Measurements from ENCODE around the gene AHDC1.
A peak's percentile ranks its signal among the peaks of the same experiment; 100 is the strongest.

Gene AHDC1

DNA sequence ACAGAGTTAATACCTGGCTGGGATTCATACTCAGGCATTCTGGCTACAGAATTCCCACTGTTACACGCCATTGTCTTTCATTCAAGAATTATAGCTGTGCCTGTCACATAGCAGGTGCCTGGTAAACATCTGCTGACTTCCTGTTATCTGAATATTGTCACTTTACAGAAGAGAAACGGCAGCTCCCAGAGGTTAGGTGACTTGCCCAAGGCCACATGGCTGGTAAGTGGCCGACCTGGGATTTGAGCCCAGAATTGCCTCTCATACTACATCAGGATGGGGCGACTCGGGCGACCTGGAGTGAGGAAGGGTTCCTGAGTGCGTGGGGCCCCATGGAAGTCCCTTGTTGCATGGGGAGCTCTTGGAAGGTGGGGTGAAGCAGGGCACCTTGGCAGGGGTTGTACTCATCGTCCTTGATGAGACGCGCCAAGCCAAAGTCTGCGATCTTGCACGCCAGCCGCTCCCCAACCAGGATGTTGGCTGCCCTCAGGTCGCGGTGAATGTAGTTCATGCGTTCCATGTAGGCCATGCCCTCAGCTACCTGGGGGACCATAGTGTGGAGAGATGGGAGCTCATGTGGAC lies 10.2 kb upstream of the AHDC1 start:
- DNase-seq: no peak

GRCh38 chr1:27612718-27613117 lies 8.8 kb upstream of the AHDC1 start:
- no peak for DNase-seq

- no peak for DNase-seq
Measured at GRCh38 chr1:27611450-27611849, 7.5 kb upstream of the AHDC1 start.

GRCh38 chr1:27609618-27610240 lies 5.8 kb upstream of the AHDC1 start:
- DNase-seq: no peak

GRCh38 chr1:27609210-27609555 lies 5.2 kb upstream of the AHDC1 start:
- no peak for DNase-seq

DNA sequence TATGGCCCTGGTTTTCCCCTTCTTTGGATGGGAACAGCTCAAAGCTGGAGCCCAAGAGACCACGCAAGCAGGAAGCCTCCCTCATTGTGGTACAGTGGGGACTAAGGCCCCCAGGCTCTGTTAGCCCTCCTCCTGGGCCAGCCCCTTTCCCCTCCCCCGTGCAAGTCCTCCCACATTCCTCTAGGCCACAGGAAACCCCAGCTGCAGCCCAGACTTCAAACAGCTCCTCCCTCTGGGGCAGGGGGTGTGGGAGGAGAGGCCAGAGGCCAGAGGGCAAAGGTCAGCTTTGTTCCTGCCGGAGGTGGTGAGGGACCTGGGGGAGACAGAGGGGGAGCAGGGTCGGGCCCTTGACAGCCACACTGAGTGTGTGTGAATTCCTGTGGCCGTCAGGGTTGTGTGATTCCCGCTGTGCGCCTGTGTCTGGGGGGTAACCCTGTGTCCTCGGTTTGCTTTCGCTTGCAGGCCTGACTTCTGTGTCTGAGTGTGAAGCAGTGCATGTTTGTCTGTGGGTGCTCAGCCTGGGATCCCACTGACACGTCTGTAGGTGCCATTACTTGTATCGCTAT lies 3.4 kb upstream of the AHDC1 start:
- no peak for DNase-seq

DNA sequence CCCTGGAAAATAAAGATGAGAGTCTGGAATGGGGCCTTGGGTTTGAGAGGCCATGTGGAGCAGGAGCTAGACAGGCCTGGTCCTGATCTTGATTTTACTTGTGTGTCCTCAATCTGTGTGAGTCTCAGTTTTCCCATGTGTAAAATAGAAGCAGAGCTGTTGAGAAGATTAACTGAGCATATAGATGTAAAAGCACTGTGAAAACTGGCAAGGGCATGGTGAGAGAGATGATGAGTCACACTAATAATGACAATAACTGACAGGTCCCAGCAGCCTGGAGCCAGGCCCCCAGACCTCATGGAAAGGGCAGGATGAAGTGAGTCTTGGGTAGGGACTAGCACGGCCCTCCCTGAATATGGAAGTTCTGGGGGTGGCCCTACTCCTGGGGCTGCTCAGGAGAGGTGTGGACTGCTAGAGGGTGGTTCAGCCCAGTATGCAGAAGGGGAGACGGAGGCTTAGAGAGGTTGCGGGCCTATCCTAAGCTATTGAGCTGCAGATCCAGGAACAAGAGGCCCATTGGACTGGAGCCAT lies 2.8 kb upstream of the AHDC1 start:
- DNase-seq: no peak

DNA sequence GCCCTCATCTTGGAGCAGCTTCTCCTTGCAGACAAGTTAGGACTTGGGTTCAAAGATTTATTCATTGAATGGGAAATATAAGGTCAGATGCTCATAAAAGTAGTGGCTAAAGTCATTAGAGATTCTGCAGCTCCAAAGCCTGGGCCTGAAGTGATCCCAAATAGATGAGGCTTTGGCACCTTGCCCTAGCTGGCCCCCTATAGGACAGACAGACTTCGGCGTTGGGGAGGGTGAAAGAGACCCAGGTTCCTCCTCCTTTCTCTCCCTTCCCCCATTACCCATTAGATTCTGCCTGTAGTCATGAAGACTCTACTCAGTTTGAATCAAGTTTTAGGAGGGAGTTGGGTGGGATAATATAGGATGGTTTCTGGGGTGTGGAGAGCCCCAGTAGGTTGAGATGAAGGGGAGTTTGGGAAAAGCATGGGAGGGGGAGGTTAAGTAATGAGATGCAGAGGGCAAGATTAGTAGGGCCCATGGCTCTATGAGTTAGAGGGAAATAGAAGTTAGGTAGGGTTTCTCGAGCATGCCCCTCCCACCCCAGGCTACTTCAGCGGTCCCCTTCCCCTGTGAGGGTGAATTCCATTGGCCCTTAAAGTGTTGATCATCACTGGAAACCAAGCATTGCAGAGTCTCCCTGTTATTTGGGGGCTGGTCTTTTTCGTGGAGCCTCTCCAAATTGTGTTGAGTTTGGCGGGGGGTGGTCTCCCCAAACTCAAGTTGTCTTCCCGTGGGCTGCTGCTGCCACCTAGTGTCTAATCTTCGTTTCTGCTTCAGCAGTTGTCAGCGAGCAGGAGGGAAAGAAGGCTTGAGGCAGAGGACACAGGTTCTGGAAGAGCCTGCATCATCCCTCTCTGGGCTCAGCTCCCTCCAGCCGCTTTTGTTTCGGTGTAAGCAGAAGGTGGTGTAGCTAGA lies 2.1 kb upstream of the AHDC1 start:
- DNase-seq: peak; percentile 18 to 22

DNA sequence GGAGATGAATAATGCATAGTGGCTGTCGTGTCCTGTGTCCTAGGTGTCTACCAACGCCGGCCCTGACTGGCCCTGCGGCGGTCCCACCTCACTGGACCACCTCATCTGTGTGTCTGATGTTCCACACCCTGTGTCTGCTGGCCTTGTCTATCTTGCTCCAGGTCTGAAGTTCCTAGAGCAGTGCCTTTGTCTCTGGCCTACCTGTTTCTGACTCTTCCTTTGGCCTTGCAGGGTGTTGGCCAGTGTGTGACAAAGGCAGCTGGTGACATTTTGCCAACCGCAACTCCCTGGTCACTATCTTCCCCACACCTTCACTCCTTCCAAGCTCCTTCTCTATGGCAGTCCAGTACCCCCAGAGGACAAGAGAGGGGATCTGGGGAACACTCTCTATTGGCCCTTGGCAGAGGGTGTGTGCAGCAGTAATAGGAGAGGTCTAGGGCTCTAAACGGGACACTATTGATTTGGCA lies 1.4 kb upstream of the AHDC1 start:
- DNase-seq: no peak

- no peak for DNase-seq
Measured at GRCh38 chr1:27604579-27605299, 795 bp upstream of the AHDC1 start.

DNA sequence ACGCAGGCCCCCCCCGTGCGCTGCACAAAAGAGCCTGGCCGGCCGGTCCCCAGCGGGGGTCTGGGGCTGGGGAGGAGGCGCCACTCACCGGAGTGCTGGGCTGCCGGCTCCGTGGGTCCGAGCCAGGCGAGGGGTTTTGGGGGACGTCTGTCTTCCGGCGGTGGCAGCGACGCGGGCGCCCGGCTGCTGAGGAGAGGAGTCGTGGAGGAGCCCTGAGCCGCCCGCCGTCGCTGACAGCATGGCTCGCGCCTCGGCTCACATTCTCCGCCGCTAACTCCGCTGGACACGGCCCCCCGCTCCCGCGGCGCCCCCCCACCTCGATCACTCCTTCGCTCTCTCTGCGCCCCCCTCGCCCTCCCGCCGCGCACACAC lies 649 bp downstream of the AHDC1 start:
- no peak for DNase-seq

DNA sequence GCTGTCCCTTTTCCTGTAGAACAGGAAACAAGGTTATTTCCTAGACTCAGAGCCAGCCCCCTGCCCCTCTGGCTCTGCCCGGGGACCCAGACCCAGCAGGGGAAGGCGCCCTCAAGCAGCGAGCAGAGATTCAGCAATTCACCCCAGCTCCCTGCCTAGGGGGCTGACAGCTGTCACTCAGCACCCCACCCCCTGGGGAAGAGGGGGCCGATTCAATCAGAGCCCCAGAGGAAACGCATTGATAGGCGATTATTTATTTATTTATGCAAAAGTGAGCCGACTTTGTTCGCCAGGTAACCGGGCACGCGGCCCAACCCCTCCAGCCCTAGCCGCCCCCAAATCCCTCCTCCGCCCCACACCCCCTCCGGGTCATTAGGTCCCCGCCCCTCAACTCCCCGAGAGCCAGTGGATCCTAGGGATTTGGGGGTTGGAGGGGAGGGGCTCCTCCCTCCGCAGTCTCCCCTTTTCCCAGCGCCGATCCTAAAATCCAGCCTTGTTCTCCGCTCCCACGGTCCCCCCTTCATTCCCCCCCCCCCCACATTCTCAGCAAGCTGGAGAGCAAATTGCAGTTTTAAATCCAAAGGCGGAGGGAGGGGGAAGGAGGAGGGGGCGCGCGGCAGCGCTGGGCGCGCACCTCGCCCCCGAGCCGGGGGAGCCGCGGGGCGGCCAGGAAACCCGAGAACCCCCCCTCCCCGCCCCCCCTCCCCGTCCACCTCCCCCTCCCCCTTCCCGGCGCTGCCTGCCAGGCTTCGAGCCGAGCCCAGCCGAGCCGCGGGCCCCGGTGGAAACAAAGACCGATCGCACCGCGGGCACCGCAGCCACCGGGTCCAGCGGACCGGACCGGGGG lies 1.3 kb downstream of the AHDC1 start:
- DNase-seq: no peak

DNA sequence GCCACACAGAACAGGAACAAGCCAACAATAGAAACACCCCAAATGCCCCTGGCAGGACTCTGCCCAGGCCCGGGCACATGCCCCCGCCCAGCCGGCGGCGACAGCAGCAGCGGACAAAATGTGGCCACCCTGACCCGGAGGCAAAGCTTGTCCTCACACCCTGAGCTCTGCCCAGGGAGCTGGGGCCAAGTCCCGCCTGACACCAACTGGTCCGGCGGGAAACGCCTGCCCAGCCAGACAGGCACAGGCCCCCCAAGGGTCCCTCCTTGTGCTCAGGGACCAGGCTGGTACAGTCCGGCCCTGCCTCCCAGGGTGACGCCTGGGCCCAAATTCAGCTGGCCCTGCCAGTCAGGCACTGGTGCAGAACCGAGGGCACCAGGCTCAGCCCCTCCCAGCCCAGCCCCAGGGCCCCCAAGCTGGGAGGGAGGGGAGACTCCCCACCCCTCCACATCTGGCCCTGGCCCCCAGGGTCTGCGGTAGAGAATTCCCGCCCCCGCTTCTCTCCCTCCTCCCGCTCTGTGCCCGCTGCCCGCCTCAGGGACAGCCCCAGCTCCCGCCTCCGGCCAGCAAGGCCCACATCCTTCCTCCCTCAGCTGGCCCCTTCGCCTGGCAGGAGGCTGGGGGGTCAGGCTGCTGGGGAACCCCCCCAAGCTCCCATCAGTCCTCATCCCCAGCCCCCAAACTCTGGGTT lies 2.0 kb downstream of the AHDC1 start:
- DNase-seq: no peak

DNA sequence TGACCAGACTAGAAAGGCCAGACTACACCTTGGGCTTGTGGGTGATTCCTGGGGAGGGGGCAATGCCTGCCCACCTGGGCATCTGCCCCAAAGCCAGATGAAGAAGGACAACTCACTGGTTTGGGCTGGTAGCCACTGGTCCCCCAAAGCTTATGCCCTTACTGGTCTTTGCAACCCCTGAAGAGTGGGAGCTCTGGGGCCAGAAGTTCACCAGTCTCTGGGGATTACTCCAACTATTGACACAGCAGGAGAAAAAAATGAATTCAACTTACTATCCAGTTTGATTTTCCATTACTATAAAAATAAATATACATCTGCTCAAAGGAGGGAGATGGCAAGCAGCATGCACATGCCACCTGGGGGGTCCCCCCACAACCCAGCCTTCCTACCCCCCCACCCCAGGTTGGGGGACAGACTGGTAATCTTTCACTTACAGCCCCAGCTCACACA lies 2.6 kb downstream of the AHDC1 start:
- no peak for DNase-seq

- DNase-seq: peak in 1 of 2 experiments; percentile 9
Measured at GRCh38 chr1:27600498-27601175, 3.3 kb downstream of the AHDC1 start.

DNA sequence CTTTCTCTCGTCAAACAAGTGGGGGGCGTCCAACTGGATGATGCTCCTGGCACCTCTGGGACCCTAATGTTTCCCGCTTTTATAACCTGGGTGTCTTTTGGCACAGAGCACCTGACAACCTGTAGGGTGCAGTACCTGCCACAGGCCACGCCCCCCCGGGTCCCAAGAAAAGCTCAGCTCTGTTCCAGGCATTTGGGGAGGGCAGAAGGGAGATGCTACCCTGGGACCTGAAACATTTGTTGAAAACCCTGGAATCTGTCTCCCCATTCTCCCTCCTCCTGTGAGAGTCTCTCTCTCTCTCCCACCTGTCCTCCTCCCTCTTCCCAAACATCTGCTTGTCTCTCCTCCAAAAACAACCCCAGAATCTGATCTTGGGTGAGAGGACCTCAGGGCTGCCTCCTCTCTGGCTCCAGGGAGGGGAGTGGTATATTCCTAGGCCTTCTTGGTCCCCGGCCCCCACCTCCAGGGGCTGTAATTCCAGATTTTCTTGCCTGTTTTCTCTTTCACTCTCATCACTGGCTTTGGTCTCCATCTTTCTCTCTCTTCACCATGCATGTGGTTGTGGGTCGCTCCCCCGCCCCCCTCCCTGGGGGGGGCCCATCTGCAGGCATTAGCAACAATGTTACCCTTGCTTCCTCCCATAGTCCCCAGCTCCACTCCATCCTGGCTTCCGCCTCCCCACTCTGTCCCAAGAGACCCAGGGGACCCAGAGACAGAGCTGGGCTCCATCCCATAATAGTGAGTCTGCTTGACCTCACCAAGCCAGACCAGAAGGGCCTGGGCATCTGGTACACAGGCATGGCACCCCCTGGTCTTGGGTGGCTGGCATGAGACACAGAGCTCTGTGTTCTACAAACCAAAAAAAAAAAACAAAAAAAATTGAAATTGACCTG lies 4.1 kb downstream of the AHDC1 start:
- no peak for DNase-seq

DNA sequence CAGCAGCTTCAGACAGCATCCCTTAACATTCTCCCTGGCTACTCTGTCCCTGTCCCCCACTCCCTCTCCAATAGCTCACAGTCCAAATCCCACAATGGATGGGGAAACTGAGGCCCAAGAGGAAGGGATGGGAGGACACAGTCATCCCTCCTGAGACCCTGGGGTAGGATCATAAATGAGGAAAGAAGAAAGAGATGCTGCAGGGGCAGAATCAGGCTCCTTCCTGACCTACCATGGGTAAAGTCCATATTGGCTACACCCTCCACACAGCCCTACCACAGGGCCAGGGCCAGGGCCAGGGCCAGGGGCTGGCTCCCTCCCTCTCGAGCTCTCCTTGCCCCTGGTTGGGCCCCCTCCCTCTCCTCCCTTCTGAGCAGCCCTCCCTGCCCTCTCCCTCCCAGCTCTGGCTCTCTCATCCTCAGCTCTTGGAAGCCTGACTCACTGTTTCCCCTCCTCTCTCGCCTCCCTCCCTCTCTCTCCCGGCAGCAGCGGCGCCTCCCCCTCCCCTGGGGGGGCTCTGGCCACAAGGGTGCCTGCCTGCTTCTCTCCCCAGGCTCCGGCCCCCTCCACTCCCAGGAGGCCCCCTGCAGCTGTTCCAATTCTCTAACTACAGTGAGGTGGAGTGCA lies 4.9 kb downstream of the AHDC1 start:
- DNase-seq: peak in 1 of 2 experiments; percentile 15

DNA sequence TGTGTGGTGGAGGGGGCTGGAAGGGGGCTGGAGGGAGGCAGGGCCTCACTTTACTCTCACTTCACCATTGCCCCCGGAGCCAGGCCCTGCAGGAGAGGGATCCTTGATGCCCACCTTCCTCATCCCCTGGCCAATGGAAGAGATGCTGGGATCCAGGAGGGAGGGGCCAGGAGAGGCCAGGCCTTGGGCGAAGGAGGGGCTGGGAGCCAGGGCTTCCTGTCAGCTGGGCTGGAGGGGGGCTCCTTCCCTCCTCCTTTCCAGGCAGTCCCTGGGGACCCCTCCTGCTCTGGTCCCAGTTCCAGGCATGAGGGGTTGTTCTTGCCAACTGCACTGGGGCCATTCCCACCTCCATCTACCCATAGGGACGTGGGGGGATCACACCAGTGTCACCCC lies 5.7 kb downstream of the AHDC1 start:
- no peak for DNase-seq
